Esophagus muscularis mucosa (tissue), 4 donors: ENCODE data around the gene TRIM37. TPM values are rescaled to one million over a fixed set of nuclear protein-coding genes. Genes with fewer than 3 reads are reported as not detected.

ENCODE experiments used
- DNase-seq: peaks from one replicate; pipeline ENCODE4 v3.0.0-alpha.2; 2017; ENCODE audit errors: extremely low spot score
- H3K27ac ChIP-seq, 4 donors: fragments of 200-600 bp; sonication (generic); replicated peaks in 1 of 4; 1 replicate in 3 of 4; 2 replicates in 1 of 4; pipeline ENCODE4 v1.5.1; 2016 to 2019; ENCODE audit warnings: mild to moderate bottlenecking in 1 of 4
- H3K27me3 ChIP-seq, 4 donors: fragments of 200-600 bp; sonication (generic); one replicate each; pipeline versions ENCODE4 v1.5.1 to v1.6.0; 2016 to 2019
- H3K36me3 ChIP-seq, 4 donors: fragments of 200-600 bp; sonication (generic); one replicate each; pipeline ENCODE4 v1.5.1; 2016 to 2019
- H3K4me1 ChIP-seq, 4 donors: fragments of 200-600 bp; sonication (generic); one replicate each; pipeline ENCODE4 v1.5.1; 2016 to 2019
- H3K4me3 ChIP-seq, 4 donors: fragments of 200-600 bp; sonication (generic); 1 replicate in 2 of 4; 2 replicates in 2 of 4; pipeline ENCODE4 v1.5.1; 2016 to 2019; ENCODE audit warnings: mild to moderate bottlenecking in 4 of 4, moderate library complexity in 1 of 4
- H3K9me3 ChIP-seq, 4 donors: fragments of 200-600 bp; sonication (generic); 1 replicate in 3 of 4; 2 replicates in 1 of 4; pipeline ENCODE4 v1.5.1; 2016 to 2019
- CTCF ChIP-seq, 3 experiments: fragments of 200-600 bp in 2 of 3; fragments of 450-650 bp in 1 of 3; sonication (generic) in 2 of 3; IDR thresholded peaks; one replicate each; pipeline ENCODE4 v1.5.1; 2017 to 2019; ENCODE audit warnings: antibody characterized with exemption in 3 of 3, mild to moderate bottlenecking in 2 of 3, moderate library complexity in 1 of 3
- EP300 ChIP-seq: sonication (generic); formaldehyde crosslinking; IDR thresholded peaks from one replicate; pipeline ENCODE4 v1.6.1; 2017; ENCODE audit warnings: antibody characterized with exemption
- POLR2A ChIP-seq: fragments of 450-650 bp; IDR thresholded peaks from one replicate; pipeline ENCODE4 v1.6.1; 2017; ENCODE audit warnings: antibody characterized with exemption, moderate library complexity, mild to moderate bottlenecking, low read depth
- POLR2AphosphoS5 ChIP-seq, 2 donors: sonication (generic); formaldehyde crosslinking; IDR thresholded peaks; one replicate each; pipeline ENCODE4 v1.6.1; 2017; ENCODE audit warnings: antibody characterized with exemption in 2 of 2
- WGBS: methylation state at CpG from one replicate; pipeline ENCODE4 v1.1.5; 2018; 5-methylcytosine and 5-hydroxymethylcytosine counted together
- intact Hi-C: fragments of 100-400 bp; cut with DNase I; formaldehyde crosslinking; loops from one replicate; pipeline ENCODE4 v1.15.1; 2023
- total RNA-seq, 4 donors: library from RNA; depleted of rRNA; stranded (reverse); fragments of >200 nt; gene quantifications; one replicate each; pipeline versions ENCODE4 v1.1.0 to v1.2.1, GENCODE V29; 2016

TRIM37 gene
- total RNA-seq, 4 donors from 2014 or later: 23.4 to 27.5 (median 25.3) TPM

- Histone ChIP-seq H3K27ac (peak overlapping the region; percentile 80 to 92 (median 86)), H3K4me1 (peaks cover 21 to 37% (median 31%) of the 10 kb centered on the region in 4 donors), H3K9me3 (no peaks in the 10 kb centered on the region), H3K27me3 (no peaks in the 10 kb centered on the region), H3K4me3 (peak overlapping the region; percentile 66 to 77 (median 74)), H3K36me3 (no peaks in the 10 kb centered on the region)
- no peak for DNase-seq
- WGBS: under 1% methylated on average over 25 of the region's 25 CpGs
- no peak for TF ChIP-seq POLR2AphosphoS5 (IDR thresholded peaks at IDR 0.05)
- no peak for TF ChIP-seq CTCF (IDR thresholded peaks at IDR 0.05)
- TF ChIP-seq POLR2A: no peak
- TF ChIP-seq EP300: no peak
- intact Hi-C loops: loop anchor here (5.0 to 10.0 kb wide), 3 partner anchors 42 to 640 kb away; partner anchors contain the start of genes MTMR4 and SMG8
Observed at GRCh38 chr17:59154292-59154720, 47.6 kb upstream of the TRIM37 start.

- DNase-seq: no peak
- peaks cover 21 to 37% (median 31%) of the 10 kb centered on the region in 4 donors for H3K4me1 ChIP-seq
- no peak overlapping the region for H3K4me3 ChIP-seq
- H3K27me3 ChIP-seq: no peaks in the 10 kb centered on the region
- peak overlapping the region in 3 of 4 donors; percentile 2 to 92 (median 87) for H3K27ac ChIP-seq
- intact Hi-C loops: loop anchor here (5.0 to 10.0 kb wide), 3 partner anchors 41 to 638 kb away; partner anchors contain the start of genes MTMR4 and SMG8
- no peaks in the 10 kb centered on the region for H3K9me3 ChIP-seq
- WGBS: 29% methylated on average over 1 of the region's 1 CpG
- no peak for TF ChIP-seq POLR2AphosphoS5 (IDR thresholded peaks at IDR 0.05)
- no peak for TF ChIP-seq CTCF (IDR thresholded peaks at IDR 0.05)
- no peak for TF ChIP-seq EP300
- TF ChIP-seq POLR2A: no peak
- H3K36me3 ChIP-seq: no peaks in the 10 kb centered on the region
Observed at GRCh38 chr17:59152925-59153324, 46.2 kb upstream of the TRIM37 start.

GRCh38 chr17:59151591-59151990 lies 44.9 kb upstream of the TRIM37 start:
- Histone ChIP-seq H3K27ac (peak overlapping the region in 1 of 4 donors; percentile 14), H3K36me3 (no peaks in the 10 kb centered on the region), H3K9me3 (no peaks in the 10 kb centered on the region), H3K27me3 (no peaks in the 10 kb centered on the region), H3K4me3 (no peak overlapping the region), H3K4me1 (peaks cover 21 to 37% (median 31%) of the 10 kb centered on the region in 4 donors)
- intact Hi-C loops: loop anchor here (5.0 to 10.0 kb wide), 3 partner anchors 39 to 637 kb away; partner anchors contain the start of genes MTMR4 and SMG8
- 71% methylated on average over 1 of the region's 1 CpG for WGBS
- DNase-seq: no peak
- no peak for TF ChIP-seq CTCF (IDR thresholded peaks at IDR 0.05)
- TF ChIP-seq POLR2A: no peak
- no peak for TF ChIP-seq EP300
- TF ChIP-seq POLR2AphosphoS5 (IDR thresholded peaks at IDR 0.05): no peak

- H3K36me3 ChIP-seq: no peaks in the 10 kb centered on the region
- H3K4me3 ChIP-seq: no peak overlapping the region
- intact Hi-C loops: loop anchor here (5.0 to 10.0 kb wide), 3 partner anchors 39 to 636 kb away; partner anchors contain the start of genes MTMR4 and SMG8
- TF ChIP-seq POLR2A (no peak), POLR2AphosphoS5 (IDR thresholded peaks at IDR 0.05) (no peak), EP300 (no peak), CTCF (IDR thresholded peaks at IDR 0.05) (no peak)
- H3K27ac ChIP-seq: no peak overlapping the region
- no peak for DNase-seq
- H3K4me1 ChIP-seq: peaks cover 16 to 32% (median 28%) of the 10 kb centered on the region in 4 donors
- 63% methylated on average over 5 of the region's 5 CpGs for WGBS
- H3K9me3 ChIP-seq: no peaks in the 10 kb centered on the region
- H3K27me3 ChIP-seq: no peaks in the 10 kb centered on the region
Observed at GRCh38 chr17:59151006-59151405, 44.3 kb upstream of the TRIM37 start.
